Measurements from ENCODE around the gene SECTM1.

Gene SECTM1

DNA sequence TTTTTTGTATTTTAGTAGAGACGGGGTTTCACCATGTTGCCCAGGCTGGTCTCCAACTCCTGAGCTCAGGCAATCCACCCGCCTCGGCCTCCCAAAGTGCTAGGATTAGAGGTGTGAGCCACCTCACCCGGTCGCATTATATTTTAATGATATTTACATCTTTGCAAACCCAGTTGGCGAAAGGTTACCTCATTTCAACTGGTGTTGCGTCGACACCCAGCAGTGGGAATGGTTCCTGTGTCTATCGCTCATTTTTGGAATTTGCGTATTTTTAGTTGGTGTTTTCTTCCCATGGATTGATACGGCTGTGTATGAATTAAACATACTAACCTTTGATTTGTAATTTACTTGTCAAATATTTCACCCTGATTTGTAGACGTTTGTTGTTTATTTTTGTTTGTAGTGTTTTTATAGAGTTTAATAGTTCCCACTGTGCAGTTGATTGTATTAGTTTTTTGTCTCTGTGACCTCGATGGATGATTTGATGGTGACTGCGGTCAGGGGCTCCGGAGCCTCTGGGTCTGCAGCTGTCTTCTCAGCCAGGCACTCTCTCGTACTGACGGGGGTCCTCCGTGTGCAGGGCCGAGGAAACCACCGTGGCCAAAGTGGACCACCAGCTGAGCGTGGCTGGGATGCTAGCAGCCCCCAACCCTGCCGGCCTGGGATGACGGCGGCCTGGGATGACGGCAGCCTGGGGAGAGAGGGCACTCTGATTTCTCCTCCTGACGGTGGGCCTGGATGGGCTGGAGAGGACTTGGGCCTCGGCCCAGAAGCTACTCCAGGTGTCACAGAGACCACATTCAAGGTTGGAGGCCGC is 20.2 kb downstream of the SECTM1 start:
- TF ChIP-seq, protein P1, sequence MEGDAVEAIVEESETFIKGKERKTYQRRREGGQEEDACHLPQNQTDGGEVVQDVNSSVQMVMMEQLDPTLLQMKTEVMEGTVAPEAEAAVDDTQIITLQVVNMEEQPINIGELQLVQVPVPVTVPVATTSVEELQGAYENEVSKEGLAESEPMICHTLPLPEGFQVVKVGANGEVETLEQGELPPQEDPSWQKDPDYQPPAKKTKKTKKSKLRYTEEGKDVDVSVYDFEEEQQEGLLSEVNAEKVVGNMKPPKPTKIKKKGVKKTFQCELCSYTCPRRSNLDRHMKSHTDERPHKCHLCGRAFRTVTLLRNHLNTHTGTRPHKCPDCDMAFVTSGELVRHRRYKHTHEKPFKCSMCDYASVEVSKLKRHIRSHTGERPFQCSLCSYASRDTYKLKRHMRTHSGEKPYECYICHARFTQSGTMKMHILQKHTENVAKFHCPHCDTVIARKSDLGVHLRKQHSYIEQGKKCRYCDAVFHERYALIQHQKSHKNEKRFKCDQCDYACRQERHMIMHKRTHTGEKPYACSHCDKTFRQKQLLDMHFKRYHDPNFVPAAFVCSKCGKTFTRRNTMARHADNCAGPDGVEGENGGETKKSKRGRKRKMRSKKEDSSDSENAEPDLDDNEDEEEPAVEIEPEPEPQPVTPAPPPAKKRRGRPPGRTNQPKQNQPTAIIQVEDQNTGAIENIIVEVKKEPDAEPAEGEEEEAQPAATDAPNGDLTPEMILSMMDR (IDR thresholded peaks at IDR 0.05), result no peak
- no peak for DNase-seq (ENCODE audit: low spot score)
- Histone ChIP-seq H3K4me3 (no peak overlapping the region), H3K27ac (no peak overlapping the region)

DNA sequence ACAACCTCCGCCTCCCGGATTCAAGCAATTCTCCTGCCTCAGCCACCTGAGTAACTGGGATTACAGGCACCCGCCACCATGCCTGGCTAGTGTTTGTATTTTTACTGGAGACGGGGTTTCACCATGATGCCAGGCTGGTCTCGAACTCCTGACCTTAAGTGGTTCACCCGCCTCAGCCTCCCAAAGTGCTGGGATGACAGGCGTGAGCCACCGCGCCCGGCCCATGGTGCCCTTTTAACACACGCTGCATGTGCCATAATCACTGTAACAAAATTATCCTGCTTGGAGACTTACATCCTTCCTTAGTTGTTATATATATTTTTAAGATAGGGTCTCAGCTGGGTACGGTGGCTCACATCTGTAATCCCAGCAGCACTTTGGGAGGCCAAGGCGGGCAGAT is 21.6 kb downstream of the SECTM1 start:
- TF ChIP-seq, protein P1 (IDR thresholded peaks at IDR 0.05), result no peak
- DNase-seq (ENCODE audit: low spot score), result no peak
- Histone ChIP-seq H3K4me3 (no peak overlapping the region), H3K27ac (no peak overlapping the region)

DNA sequence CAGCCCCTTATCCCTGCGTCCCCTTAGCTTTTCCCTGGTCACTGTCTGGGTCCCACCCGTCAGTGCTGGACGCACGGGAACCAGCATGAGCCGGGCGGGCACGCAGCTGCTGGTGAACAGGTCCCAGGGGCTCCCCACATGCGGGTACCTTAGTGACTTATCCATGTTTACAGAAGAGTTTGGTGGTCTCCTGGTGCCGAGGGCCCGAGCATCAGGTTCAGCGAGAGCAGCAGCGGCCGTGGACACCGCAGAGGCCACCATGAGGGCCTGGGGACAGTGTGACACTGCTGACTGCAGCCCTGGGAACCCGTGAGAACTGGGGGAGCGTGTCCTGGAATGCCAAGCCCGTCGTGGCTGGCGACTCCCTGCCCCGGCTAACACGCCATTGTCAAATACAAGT is 22.7 kb downstream of the SECTM1 start:
- TF ChIP-seq, protein P1 (IDR thresholded peaks at IDR 0.05), result no peak
- H3K4me3 ChIP-seq, result no peak overlapping the region
- H3K27ac ChIP-seq, result no peak overlapping the region
- no peak for DNase-seq (ENCODE audit: low spot score)

DNA sequence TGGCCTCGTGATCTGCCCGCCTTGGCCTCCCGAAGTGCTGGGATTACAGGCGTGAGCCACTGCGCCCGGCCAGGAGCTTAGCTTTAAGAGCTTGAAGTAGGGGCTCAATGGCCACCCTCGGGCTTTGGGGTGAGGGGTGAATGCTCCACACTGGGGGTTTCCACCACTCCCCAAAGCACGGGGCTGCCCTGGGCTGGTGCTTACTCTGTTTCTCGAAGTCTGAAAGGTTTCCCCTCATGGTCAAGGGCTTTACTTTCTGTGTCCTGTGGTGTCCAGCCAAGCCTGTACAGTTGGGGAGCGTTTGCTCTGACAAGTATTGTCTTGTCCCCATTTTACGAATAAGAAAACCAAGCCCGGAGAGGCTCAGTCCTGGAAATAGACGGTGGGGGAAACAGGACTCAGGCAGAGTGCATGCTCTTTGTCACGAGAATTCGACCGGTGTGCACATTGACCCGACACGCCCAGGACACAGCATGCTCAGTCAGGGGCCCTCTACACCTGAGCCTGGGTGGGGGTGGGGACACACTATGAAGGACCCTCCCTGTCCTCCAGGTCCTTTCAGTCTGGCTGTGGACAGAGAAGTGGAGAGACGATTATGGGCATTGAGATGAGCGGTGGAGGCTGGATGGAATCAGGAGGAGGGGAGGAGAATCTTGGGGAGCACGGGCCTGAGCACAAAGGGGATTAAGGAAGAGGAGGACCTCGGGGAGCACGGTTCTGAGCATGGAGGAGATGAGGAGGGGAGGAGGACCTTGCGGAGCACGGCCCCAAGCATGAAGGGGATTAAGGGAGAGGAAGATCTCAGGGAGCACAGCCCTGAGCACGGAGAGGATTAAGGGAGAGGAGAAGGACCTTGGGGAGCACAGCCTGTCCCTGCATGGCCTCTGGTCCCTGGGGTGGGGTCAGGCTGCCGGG is 23.7 kb downstream of the SECTM1 start:
- TF ChIP-seq, protein P1 (IDR thresholded peaks at IDR 0.05), result no peak
- no peak for DNase-seq (ENCODE audit: low spot score)

DNA sequence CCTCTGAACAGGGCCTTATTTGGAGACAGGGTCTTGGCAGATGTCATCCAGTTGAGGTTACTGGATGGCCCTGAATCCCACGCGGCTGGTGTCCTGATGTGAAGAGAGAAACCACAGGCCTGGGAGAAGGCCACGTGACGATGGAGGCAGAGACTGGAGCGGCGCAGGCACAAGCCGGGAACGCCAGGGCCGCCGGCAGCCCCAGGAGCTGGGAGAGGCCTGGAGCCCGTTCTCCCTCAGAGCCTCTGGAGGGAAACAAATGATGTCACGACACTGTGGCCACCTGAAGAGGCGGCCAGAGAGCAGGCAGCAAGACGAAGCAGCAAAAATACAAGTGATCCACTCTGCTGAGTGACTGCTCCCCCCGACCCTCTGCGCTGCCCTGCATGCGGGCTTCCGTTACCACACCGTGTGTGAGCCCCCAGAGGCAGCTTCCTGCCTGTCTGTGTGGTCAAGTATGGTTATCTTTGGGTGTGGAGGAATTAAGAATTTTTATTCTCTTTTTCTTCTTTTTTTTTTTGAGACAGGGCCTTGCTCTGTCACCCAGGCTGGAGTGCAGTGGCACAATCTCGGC is 27.8 kb downstream of the SECTM1 start:
- TF ChIP-seq, protein P1 (IDR thresholded peaks at IDR 0.05), result no peak
- H3K4me3 ChIP-seq, result no peak overlapping the region
- H3K27ac ChIP-seq, result no peak overlapping the region
- no peak for DNase-seq (ENCODE audit: low spot score)

More for the DNA sequence above, 23.7 kb downstream of the SECTM1 start:
- H3K4me3 ChIP-seq, result no peak overlapping the region
- no peak overlapping the region for H3K27ac ChIP-seq

DNA sequence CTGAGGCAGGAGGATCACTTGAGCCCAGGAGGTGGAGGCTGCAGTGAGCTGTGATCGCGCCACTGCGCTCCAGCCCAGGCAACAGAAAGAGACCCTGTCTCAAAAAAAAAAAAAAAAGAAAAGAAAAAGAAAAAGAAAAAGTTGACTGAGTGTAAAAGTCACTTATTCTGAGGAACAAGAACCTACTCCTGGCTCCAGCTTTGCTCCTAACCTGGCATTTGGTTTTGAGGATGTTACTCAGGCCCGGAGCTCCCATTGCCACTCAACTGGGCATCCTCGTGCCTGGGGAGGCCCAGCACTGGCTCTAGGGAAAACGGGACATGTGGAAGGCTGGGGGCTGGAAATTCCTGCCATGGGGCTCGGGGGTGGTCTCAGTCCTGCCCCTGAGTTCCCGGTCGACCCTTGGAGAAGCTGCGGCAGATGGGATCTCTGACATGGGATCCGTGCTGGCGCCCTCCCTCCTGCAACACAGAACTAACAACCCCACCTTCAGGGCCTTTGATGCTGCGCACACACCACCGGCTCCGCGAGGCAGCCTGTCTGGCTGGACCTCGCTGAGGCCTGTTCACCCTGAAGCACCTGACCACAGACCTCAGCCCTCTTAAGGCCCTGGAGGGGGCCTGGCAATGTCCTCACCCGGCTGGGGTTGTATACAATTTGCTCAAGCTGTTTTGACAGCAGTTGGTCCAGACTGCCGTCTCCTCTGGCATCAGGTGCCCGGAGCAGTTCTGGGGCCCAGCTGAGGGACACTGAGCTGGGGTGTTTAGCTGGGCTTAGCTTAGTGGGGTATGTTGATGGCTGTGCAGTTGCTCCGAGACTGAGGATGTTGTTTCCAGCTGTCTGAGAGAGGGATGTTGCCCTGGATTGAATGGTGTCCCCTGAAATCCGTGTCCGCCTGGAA is 28.5 kb downstream of the SECTM1 start:
- no peak for DNase-seq (ENCODE audit: low spot score)
- H3K27ac ChIP-seq, result no peak overlapping the region
- no peak overlapping the region for H3K4me3 ChIP-seq
- TF ChIP-seq, protein P1 (IDR thresholded peaks at IDR 0.05), result no peak

Data from coronary artery (tissue), 2 donors.